Suprapubic skin (tissue), 4 donors: ENCODE measurements around the gene PARD3B. TPM values are rescaled to one million over a fixed set of nuclear protein-coding genes. Genes with fewer than 3 reads are reported as not detected.

Source experiments
- DNase-seq, 2 donors: peaks; one replicate each; pipeline ENCODE4 v3.0.0-alpha.2; 2019; ENCODE audit warnings: low spot score in 2 of 2
- H3K27ac ChIP-seq: fragments of 200-600 bp; sonication (generic); one replicate; pipeline ENCODE4 v1.5.1; 2019
- H3K27me3 ChIP-seq: fragments of 200-600 bp; sonication (generic); one replicate; pipeline ENCODE4 v1.5.1; 2019
- H3K36me3 ChIP-seq: fragments of 200-600 bp; sonication (generic); one replicate; pipeline ENCODE4 v1.5.1; 2019
- H3K4me1 ChIP-seq: fragments of 200-600 bp; sonication (generic); one replicate; pipeline ENCODE4 v1.5.1; 2019
- H3K4me3 ChIP-seq: fragments of 200-600 bp; sonication (generic); one replicate; pipeline ENCODE4 v1.5.1; 2019; ENCODE audit warnings: mild to moderate bottlenecking
- H3K9me3 ChIP-seq: fragments of 200-600 bp; sonication (generic); one replicate; pipeline ENCODE4 v1.5.1; 2019
- EP300 ChIP-seq: sonication (generic); formaldehyde crosslinking; IDR thresholded peaks from one replicate; pipeline ENCODE4 v1.6.1; 2017; ENCODE audit warnings: antibody characterized with exemption
- POLR2A ChIP-seq, 2 donors: fragments of 450-650 bp; IDR thresholded peaks; one replicate each; pipeline ENCODE4 v1.6.1; 2017; ENCODE audit warnings: antibody characterized with exemption in 2 of 2, mild to moderate bottlenecking in 2 of 2, moderate library complexity in 2 of 2
- POLR2AphosphoS5 ChIP-seq, 3 donors: sonication (generic); formaldehyde crosslinking; IDR thresholded peaks; one replicate each; pipeline ENCODE4 v1.6.1; 2017; ENCODE audit warnings: antibody characterized with exemption in 3 of 3
- WGBS: methylation state at CpG from one replicate; pipeline ENCODE4 v1.1.5; 2018; 5-methylcytosine and 5-hydroxymethylcytosine counted together
- total RNA-seq, 4 donors: library from RNA; depleted of rRNA; stranded (reverse); fragments of >200 nt; gene quantifications; one replicate each; pipeline ENCODE4 v1.1.0, GENCODE V29; 2016
- TF ChIP-seq, protein P1 (sequence below), 2 donors: fragments of 200-600 bp in 1 of 2; fragments of 450-650 bp in 1 of 2; sonication (generic) in 1 of 2; IDR thresholded peaks; one replicate each; pipeline ENCODE4 v1.5.1; 2016 to 2019; ENCODE audit warnings: antibody characterized with exemption in 2 of 2, mild to moderate bottlenecking in 1 of 2, moderate library complexity in 1 of 2

PARD3B gene
- total RNA-seq, 4 donors from 2014 or later = 12.5 to 18.9 (median 15.5) TPM

GRCh38 chr2:205585449-205586383 is 1040.4 kb downstream of the PARD3B start:
- TF ChIP-seq EP300 (no peak), POLR2AphosphoS5 (IDR thresholded peaks at IDR 0.05) (no peak)
- TF ChIP-seq, protein P1, sequence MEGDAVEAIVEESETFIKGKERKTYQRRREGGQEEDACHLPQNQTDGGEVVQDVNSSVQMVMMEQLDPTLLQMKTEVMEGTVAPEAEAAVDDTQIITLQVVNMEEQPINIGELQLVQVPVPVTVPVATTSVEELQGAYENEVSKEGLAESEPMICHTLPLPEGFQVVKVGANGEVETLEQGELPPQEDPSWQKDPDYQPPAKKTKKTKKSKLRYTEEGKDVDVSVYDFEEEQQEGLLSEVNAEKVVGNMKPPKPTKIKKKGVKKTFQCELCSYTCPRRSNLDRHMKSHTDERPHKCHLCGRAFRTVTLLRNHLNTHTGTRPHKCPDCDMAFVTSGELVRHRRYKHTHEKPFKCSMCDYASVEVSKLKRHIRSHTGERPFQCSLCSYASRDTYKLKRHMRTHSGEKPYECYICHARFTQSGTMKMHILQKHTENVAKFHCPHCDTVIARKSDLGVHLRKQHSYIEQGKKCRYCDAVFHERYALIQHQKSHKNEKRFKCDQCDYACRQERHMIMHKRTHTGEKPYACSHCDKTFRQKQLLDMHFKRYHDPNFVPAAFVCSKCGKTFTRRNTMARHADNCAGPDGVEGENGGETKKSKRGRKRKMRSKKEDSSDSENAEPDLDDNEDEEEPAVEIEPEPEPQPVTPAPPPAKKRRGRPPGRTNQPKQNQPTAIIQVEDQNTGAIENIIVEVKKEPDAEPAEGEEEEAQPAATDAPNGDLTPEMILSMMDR (IDR thresholded peaks at IDR 0.05) = no peak
- WGBS = 70% methylated on average over 9 of the region's 10 CpGs
- H3K27ac ChIP-seq = no peak overlapping the region
- no peak for DNase-seq
- no peak overlapping the region for H3K4me3 ChIP-seq
- no peaks in the 10 kb centered on the region for H3K9me3 ChIP-seq
- no peaks in the 10 kb centered on the region for H3K36me3 ChIP-seq
- no peaks in the 10 kb centered on the region for H3K4me1 ChIP-seq
- no peaks in the 10 kb centered on the region for H3K27me3 ChIP-seq

- H3K27me3 ChIP-seq = no peaks in the 10 kb centered on the region
- TF ChIP-seq POLR2A (IDR thresholded peaks at IDR 0.05) = no peak
- no peak for TF ChIP-seq POLR2AphosphoS5 (IDR thresholded peaks at IDR 0.05)
- TF ChIP-seq EP300 = no peak
- TF ChIP-seq, protein P1 (IDR thresholded peaks at IDR 0.05) = no peak
- H3K36me3 ChIP-seq = no peaks in the 10 kb centered on the region
- H3K27ac ChIP-seq = no peak overlapping the region
- H3K4me3 ChIP-seq = no peak overlapping the region
- DNase-seq = no peak
- H3K4me1 ChIP-seq = no peaks in the 10 kb centered on the region
- no peaks in the 10 kb centered on the region for H3K9me3 ChIP-seq
- whole genome bisulfite sequencing = 72% methylated on average over 5 of the region's 5 CpGs
Measured at GRCh38 chr2:205586626-205587025, 1041.4 kb downstream of the PARD3B start.

GRCh38 chr2:205589479-205589878 is 1044.2 kb downstream of the PARD3B start:
- Histone ChIP-seq H3K4me1 (no peaks in the 10 kb centered on the region), H3K27ac (no peak overlapping the region), H3K9me3 (no peaks in the 10 kb centered on the region), H3K4me3 (no peak overlapping the region), H3K36me3 (no peaks in the 10 kb centered on the region), H3K27me3 (no peaks in the 10 kb centered on the region)
- DNase-seq = no peak
- TF ChIP-seq POLR2A (IDR thresholded peaks at IDR 0.05) = no peak
- TF ChIP-seq EP300 = no peak
- TF ChIP-seq POLR2AphosphoS5 (IDR thresholded peaks at IDR 0.05) = no peak
- TF ChIP-seq, protein P1 (IDR thresholded peaks at IDR 0.05) = no peak
- 50% methylated on average over 1 of the region's 1 CpG for WGBS

DNA sequence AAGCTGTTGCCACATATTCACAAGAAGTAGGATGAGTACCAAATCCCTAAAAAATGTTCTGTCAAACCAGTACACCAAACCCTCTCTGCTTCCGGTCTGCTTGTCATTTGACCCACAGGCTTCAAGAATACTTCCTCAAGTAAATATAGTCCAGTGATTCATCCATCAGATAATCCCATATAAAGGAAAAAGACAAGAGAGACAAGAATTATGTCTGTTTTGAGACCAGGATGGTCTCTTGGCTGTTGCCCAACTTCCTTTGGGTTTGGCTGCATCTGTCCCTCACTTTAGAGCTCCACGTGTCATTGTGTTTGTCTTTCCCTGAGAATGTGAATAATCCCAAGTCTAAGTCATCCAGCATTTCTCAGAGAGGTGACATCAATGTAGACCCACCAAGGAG is 1045.5 kb downstream of the PARD3B start:
- no peaks in the 10 kb centered on the region for H3K27me3 ChIP-seq
- TF ChIP-seq, protein P1 (IDR thresholded peaks at IDR 0.05) = no peak
- TF ChIP-seq POLR2AphosphoS5 (IDR thresholded peaks at IDR 0.05) (no peak), POLR2A (IDR thresholded peaks at IDR 0.05) (no peak), EP300 (no peak)

DNA sequence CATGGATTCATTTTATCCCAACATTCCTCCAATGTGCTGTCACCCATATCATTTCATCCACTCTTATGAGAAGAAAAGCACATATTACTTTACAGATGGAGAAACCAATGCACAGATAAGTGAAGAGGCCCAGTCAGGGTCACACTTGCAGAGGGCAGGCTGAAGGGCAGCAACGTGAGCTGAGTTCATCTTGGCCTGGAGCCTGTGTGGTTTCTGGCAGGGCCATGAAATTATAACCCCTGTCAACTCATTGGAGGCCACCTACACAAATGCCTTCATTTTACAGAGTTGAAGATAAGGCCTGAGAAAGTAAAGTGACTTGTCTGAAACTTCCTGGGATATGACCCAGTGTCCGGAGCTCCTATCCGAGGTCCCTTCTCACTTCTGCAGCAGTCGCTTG is 1048.6 kb downstream of the PARD3B start:
- H3K27me3 ChIP-seq = no peaks in the 10 kb centered on the region
- H3K9me3 ChIP-seq = no peaks in the 10 kb centered on the region
- no peak overlapping the region for H3K4me3 ChIP-seq
- H3K4me1 ChIP-seq = no peaks in the 10 kb centered on the region
- TF ChIP-seq, protein P1 (IDR thresholded peaks at IDR 0.05) = no peak
- TF ChIP-seq POLR2A (IDR thresholded peaks at IDR 0.05) (no peak), POLR2AphosphoS5 (IDR thresholded peaks at IDR 0.05) (no peak), EP300 (no peak)
- no peaks in the 10 kb centered on the region for H3K36me3 ChIP-seq
- 77% methylated on average over 4 of the region's 4 CpGs for WGBS
- DNase-seq = no peak
- H3K27ac ChIP-seq = no peak overlapping the region

More for the DNA sequence above, 1045.5 kb downstream of the PARD3B start:
- no peaks in the 10 kb centered on the region for H3K4me1 ChIP-seq
- H3K27ac ChIP-seq = no peak overlapping the region
- H3K9me3 ChIP-seq = no peaks in the 10 kb centered on the region
- H3K36me3 ChIP-seq = no peaks in the 10 kb centered on the region
- 92% methylated on average over 2 of the region's 2 CpGs for WGBS
- H3K4me3 ChIP-seq = no peak overlapping the region
- no peak for DNase-seq
